ENCODE results near the gene KRT40. TPM values are rescaled to one million over a fixed set of nuclear protein-coding genes. Genes with fewer than 3 reads are reported as not detected.
"Not testable (repeated sequence)": the region's sequence is repeated elsewhere in the genome, so short reads cannot be mapped to it uniquely, and the experiment has no call there.

Gene KRT40
- total RNA-seq, 1 experiment from 2014 or later = not detected

DNA sequence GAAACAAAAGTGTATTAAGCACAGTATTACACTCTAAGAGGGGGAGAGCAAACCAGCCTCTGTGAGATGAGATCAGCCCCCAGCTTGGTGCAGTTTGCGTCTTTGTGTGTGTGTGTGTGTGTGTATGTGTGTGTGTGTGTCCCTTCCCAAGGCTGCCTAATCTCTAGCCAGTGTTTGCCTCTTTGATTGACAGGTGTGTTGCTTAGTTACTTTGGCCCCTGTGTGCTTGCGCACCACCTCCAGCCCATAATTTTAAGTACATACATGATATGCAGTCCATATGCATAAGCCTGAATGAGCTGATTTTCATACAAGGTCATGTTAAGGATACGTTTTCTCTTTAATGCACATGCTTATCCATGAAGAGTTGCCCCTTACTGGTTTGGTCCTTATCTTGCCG lies 17.7 kb upstream of the KRT40 start:
- H3K36me3 ChIP-seq (ENCODE audit: control insufficient read depth, insufficient read depth, low read length) = no peaks in the 10 kb centered on the region
- H3K4me3 ChIP-seq (ENCODE audit: low read depth in 2 of 2, low read length in 2 of 2) = no peak overlapping the region
- no TSS peak for BruUV-seq (replicated peaks)
- intact Hi-C loops (cut with micrococcal nuclease; ENCODE audit: unreplicated experiment) (no loop called here), in situ Hi-C loops (cut with HindIII; ENCODE audit: low pct_unique_long_range_greater_than_20kb, low sequenced_read_pairs) (no loop called here)
- POLR2A ChIA-PET = no interaction called here
- DNase-seq (ENCODE audit: low read depth, low spot score) (no peak), ATAC-seq (no peak)
- CTCF ChIA-PET = no interaction called here
- H3K27me3 ChIP-seq (ENCODE audit: control insufficient read depth, insufficient read depth, low read length) = peaks cover 14% of the 10 kb centered on the region; the same call in 1 of the 2 replicates
- no peaks in the 10 kb centered on the region for H3K9me3 ChIP-seq (ENCODE audit: control insufficient read depth, insufficient read depth, low read depth, low read length)
- no peak overlapping the region for H3K27ac ChIP-seq (ENCODE audit: low read length)
- no peaks in the 10 kb centered on the region for H3K4me1 ChIP-seq (ENCODE audit: control insufficient read depth, insufficient read depth, low read length)
- TF ChIP-seq SIN3A (IDR thresholded peaks at IDR 0.05; ENCODE audit: borderline replicate concordance, insufficient read depth, low read depth, low read length) = no peak
- TF ChIP-seq, protein P1, sequence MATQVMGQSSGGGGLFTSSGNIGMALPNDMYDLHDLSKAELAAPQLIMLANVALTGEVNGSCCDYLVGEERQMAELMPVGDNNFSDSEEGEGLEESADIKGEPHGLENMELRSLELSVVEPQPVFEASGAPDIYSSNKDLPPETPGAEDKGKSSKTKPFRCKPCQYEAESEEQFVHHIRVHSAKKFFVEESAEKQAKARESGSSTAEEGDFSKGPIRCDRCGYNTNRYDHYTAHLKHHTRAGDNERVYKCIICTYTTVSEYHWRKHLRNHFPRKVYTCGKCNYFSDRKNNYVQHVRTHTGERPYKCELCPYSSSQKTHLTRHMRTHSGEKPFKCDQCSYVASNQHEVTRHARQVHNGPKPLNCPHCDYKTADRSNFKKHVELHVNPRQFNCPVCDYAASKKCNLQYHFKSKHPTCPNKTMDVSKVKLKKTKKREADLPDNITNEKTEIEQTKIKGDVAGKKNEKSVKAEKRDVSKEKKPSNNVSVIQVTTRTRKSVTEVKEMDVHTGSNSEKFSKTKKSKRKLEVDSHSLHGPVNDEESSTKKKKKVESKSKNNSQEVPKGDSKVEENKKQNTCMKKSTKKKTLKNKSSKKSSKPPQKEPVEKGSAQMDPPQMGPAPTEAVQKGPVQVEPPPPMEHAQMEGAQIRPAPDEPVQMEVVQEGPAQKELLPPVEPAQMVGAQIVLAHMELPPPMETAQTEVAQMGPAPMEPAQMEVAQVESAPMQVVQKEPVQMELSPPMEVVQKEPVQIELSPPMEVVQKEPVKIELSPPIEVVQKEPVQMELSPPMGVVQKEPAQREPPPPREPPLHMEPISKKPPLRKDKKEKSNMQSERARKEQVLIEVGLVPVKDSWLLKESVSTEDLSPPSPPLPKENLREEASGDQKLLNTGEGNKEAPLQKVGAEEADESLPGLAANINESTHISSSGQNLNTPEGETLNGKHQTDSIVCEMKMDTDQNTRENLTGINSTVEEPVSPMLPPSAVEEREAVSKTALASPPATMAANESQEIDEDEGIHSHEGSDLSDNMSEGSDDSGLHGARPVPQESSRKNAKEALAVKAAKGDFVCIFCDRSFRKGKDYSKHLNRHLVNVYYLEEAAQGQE (IDR thresholded peaks at IDR 0.05; ENCODE audit: insufficient read depth in 1 of 2, low read depth in 2 of 2, low read length in 1 of 2) = no peak
- TF ChIP-seq TCF7L2 (IDR thresholded peaks at IDR 0.05; ENCODE audit: low read depth, low read length) = no peak
- TF ChIP-seq, protein P2, sequence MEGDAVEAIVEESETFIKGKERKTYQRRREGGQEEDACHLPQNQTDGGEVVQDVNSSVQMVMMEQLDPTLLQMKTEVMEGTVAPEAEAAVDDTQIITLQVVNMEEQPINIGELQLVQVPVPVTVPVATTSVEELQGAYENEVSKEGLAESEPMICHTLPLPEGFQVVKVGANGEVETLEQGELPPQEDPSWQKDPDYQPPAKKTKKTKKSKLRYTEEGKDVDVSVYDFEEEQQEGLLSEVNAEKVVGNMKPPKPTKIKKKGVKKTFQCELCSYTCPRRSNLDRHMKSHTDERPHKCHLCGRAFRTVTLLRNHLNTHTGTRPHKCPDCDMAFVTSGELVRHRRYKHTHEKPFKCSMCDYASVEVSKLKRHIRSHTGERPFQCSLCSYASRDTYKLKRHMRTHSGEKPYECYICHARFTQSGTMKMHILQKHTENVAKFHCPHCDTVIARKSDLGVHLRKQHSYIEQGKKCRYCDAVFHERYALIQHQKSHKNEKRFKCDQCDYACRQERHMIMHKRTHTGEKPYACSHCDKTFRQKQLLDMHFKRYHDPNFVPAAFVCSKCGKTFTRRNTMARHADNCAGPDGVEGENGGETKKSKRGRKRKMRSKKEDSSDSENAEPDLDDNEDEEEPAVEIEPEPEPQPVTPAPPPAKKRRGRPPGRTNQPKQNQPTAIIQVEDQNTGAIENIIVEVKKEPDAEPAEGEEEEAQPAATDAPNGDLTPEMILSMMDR (IDR thresholded peaks at IDR 0.05) = no peak
- TF ChIP-seq POLR2AphosphoS5 (IDR thresholded peaks at IDR 0.05; ENCODE audit: low read depth, low read length) = no peak

DNA sequence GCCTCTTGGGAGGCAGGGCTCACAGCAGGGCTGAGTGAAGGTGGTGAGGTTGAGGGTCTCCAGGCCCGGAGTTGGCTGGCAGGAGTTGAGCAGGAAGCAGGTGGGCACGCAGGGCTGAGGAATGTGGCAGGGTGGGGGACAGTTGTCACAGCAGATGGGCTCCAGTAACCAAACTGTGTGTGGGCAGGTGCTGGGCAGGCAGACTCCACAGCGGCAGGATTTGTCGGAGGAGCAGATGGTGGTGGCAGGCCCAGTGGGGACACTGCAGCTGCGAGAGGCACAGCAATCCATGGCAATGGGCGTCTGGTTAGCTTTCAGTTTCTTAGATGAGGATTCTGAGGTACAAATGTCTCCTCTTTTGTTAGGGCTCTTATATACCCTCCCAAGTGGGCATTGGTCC lies 15.4 kb upstream of the KRT40 start, which contains the start of gene KRTAP3-2:
KRTAP3-2 (minus strand) TSS at position 344 of the 400 bp plus-strand sequence; CDS start at position 291, 53 bp downstream.
- in situ Hi-C loops (cut with HindIII; ENCODE audit: low pct_unique_long_range_greater_than_20kb, low sequenced_read_pairs); H3K9me3 ChIP-seq (ENCODE audit: control insufficient read depth, insufficient read depth, low read depth, low read length); POLR2A ChIA-PET; ATAC-seq; H3K4me3 ChIP-seq (ENCODE audit: low read depth in 2 of 2, low read length in 2 of 2); DNase-seq (ENCODE audit: low read depth, low spot score); intact Hi-C loops (cut with micrococcal nuclease; ENCODE audit: unreplicated experiment); CTCF ChIA-PET; H3K4me1 ChIP-seq (ENCODE audit: control insufficient read depth, insufficient read depth, low read length); H3K27ac ChIP-seq (ENCODE audit: low read length); BruUV-seq (replicated peaks); H3K36me3 ChIP-seq (ENCODE audit: control insufficient read depth, insufficient read depth, low read length): not testable (repeated sequence)
- H3K27me3 ChIP-seq (ENCODE audit: control insufficient read depth, insufficient read depth, low read length) = peaks cover 20% of the 10 kb centered on the region

DNA sequence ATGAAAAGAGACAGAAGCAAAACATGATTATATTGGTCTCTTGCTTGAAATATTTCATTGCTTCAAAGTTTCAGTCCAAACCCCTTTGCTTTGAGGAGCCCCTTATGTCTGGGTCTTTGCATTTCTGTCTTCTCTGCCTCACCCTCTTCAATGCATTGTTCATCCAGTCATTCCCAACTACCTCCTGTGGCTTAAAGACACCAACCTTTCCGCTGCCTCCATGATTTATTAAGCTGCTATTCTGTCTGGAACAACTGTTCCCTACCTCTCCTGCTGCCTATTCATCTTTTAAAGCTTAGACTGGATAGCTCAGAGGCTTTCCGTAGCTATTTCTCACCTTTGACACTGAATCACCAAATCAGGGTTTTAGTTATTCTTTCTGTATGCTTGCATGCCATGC lies 13.2 kb upstream of the KRT40 start:
- BruUV-seq (replicated peaks) = no TSS peak
- TF ChIP-seq SIN3A (IDR thresholded peaks at IDR 0.05; ENCODE audit: borderline replicate concordance, insufficient read depth, low read depth, low read length) = no peak
- TF ChIP-seq, protein P2 (IDR thresholded peaks at IDR 0.05) = no peak
- TF ChIP-seq POLR2AphosphoS5 (IDR thresholded peaks at IDR 0.05; ENCODE audit: low read depth, low read length) = no peak
- TF ChIP-seq, protein P1 (IDR thresholded peaks at IDR 0.05; ENCODE audit: insufficient read depth in 1 of 2, low read depth in 2 of 2, low read length in 1 of 2) = no peak
- TF ChIP-seq TCF7L2 (IDR thresholded peaks at IDR 0.05; ENCODE audit: low read depth, low read length) = no peak
- POLR2A ChIA-PET = no interaction called here
- H3K27me3 ChIP-seq (ENCODE audit: control insufficient read depth, insufficient read depth, low read length) = peaks cover 22% of the 10 kb centered on the region
- H3K27ac ChIP-seq (ENCODE audit: low read length) = no peak overlapping the region
- ATAC-seq = no peak
- CTCF ChIA-PET = interaction anchor here (0.6 kb wide), 1 partner anchor 149 kb away, joined by 12 read pairs; no protein-coding TSS in a partner anchor
- intact Hi-C loops (cut with micrococcal nuclease; ENCODE audit: unreplicated experiment) (no loop called here), in situ Hi-C loops (cut with HindIII; ENCODE audit: low pct_unique_long_range_greater_than_20kb, low sequenced_read_pairs) (no loop called here)
- H3K36me3 ChIP-seq (ENCODE audit: control insufficient read depth, insufficient read depth, low read length) = no peaks in the 10 kb centered on the region
- no peaks in the 10 kb centered on the region for H3K4me1 ChIP-seq (ENCODE audit: control insufficient read depth, insufficient read depth, low read length)
- DNase-seq (ENCODE audit: low read depth, low spot score) = no peak
- no peaks in the 10 kb centered on the region for H3K9me3 ChIP-seq (ENCODE audit: control insufficient read depth, insufficient read depth, low read depth, low read length)
- H3K4me3 ChIP-seq (ENCODE audit: low read depth in 2 of 2, low read length in 2 of 2) = no peak overlapping the region
